GM21367 (cell line): ENCODE results near the gene PLEKHA1.

Source experiments
- ATAC-seq: cut with Tn5 transposase; IDR thresholded peaks from one replicate; pipeline ENCODE4 v1.9.1; 2021; ENCODE audit not compliant: unreplicated experiment

The PLEKHA1 gene

DNA sequence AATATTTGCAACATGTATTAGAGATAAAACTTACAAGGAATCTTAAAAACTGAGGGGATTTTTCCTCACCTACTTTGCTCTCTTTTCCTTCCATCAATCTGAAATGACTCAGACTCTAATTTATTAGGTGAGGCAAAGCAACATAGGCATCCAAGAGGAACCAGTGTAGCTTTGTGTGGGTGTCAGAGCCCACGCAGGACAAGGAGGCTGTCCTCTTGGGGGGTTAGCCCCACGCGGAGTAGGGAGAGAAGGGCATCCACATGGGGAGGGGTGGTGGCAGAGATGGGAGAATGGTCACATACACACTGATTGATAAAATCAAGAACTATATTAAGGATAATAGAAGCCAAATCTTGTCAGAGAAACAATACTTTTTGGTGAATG lies 46.1 kb downstream of the PLEKHA1 start:
- ATAC-seq, result no peak

DNA sequence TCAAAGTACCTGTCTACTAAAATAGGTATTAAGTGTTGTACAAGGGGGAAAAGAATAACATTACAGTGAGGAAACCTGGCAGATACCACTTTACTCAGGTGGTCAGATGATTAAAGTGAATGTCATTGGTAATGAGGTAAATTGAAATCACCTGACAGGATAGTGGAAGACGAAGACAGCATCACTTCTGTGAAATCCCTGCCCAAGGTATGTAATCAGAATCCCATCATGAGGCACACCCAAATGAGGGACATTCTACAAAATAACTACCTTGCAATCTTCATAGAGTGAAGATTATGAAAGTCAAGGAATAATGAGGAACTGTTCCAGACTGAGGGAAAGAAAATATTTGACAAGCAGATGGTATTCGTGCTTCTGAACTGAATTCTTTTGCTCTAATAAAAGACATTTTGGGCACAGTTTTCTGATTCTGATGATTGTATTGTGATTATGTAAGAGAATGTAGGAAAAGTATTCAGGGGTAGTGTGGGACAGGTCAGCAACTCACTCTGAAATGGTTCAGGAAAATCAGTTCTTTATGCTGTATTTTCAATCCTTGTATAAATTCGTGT lies 46.6 kb downstream of the PLEKHA1 start:
- no peak for ATAC-seq

DNA sequence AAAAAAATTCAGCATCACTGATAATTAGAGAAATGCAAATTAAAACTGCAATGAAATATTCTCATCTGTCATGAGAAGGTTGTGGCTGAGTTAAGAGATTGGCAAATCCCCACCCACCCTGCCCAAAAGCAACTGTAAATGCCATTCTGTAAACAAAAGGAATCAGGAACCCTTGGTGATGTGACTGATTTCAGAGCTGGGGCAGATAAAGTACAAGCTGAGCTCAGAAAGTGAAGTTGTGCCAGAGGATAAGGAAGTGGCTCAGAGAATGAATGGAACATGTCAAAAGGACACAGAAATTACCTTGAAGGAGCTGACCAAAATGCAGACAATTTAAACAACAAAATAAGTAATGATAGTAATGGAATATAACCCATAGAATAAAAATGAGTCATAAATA lies 47.2 kb downstream of the PLEKHA1 start:
- no peak for ATAC-seq

DNA sequence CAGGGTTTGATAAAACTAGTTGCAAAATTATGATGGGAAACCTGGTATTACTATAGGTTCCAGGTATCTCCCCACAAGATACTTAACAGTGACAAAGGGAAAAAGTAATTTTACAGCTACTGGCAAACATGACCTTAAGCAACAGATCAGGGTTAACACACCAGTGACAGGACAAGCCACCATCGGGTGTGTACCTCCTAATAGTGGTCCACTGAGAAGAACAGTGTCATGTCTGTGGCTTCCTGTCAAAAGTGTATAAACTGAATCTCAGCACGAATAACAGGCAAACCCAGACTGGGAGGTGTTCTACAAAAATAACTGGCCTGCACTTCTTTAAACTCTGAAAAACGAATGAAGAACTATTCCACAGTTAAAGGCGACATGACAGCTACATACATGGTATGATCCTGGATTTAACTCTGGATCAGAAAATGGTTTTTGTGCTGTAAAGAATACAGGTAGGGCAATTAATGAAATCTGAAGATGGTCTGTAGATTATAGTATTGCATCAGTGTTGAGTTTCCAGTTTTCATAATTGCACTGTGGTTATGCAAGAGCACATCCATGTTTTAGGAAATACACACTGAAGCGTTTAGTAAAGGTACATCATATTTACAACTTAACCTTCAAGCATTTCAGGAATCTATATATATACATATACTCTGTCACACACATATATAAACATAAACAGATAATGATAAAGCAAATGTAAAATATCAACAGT lies 47.9 kb downstream of the PLEKHA1 start:
- ATAC-seq, result no peak

DNA sequence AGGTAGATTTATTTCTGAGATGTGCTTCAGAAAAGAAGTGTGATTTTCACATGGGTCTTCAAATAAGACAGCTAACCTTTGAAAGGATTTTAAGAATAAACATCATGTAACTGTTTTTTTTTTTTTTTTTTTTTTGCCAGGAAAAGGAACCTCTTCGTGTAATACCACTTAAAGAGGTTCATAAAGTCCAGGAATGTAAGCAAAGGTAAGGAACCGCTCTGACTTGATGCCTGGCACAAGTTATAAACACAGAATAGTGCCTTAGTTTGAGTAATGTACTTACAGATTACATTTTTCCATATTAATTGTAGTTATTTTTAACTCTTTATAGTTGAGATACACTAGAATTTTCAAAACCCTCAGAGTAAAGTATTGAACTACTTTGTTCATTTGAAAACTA lies 49.6 kb downstream of the PLEKHA1 start:
- ATAC-seq, result no peak

DNA sequence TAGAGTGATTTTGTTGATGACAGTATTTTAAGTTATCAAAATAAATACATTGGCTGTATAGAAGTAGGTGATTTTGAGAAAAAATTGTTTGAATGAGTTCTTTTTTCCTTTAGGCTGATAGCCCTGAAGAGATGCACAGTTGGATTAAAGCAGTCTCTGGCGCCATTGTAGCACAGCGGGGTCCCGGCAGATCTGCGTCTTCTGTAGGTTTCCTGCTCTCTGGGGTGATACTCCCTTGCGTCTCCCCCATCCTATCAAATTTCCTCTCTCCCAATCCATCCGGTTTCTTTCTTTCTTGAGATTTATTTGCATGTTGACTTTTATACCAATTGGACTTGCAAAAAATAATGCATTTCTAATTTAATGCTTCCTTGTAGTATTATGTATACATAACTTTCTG lies 52.3 kb downstream of the PLEKHA1 start:
- no peak for ATAC-seq

DNA sequence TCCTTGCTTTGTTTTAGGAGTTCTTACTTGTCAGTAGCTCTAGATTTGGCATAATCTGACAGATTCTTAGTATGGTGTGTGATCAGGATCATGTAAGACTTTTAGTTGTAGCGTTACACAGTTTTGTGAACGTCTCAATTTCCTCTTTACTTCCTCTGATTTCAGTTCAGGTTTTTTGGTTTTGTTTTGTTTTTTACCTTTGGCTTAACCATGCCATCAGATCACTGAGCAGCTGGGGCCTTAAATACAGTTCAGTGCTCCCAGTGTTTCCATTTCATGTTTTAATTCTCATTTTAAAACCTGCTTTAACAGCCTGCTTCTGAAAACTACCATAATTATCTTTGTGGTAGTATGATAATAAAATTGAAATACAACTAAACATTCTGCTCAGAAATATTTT lies 52.8 kb downstream of the PLEKHA1 start:
- ATAC-seq, result no peak

DNA sequence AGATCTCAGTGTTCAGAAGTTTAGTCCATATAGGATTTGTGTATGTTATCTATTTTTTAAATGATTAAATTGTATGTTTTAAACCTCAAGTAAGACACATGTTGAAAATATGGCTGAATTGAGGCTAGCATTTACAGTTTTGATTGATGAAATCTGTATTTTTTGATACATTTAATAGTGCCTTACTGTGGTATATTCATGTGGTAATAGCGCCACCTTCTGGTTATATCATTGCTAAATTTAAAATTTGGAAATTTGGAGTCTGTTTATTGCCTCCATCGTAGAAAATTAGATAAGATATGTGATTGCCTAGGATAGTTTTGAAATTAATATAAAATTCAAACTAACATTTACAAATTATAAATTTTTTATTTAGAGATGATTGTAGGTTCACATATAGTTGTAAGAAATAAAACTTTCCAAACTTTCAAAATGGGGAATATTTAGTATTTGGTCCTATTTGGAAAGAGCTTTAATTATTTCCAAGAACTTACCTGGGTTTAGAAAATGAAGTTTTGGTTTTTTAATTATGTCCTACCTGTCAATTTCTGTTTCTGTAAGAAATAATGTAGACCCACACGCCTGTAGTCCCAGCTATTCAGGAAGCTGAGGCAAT lies 60.8 kb downstream of the PLEKHA1 start:
- no peak for ATAC-seq

DNA sequence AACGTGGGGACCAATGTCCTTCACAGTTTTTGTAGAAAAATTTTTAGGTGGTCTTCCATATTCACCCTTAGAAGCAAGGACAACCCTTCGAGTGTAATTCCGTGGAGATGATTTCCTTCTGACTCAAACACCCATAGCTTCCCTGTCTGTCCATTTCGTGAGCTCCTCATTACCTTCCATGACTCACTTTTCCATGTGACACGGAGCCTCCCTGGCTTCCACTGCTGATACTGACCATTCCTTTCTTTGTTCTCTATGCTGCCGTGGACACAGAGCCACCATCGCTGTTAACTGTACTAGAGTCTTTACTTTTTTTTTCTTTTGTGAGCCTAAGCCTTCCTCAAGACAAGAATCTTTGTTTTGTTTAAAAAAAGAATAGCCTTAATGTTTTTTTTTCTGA lies 67.5 kb downstream of the PLEKHA1 start:
- no peak for ATAC-seq

DNA sequence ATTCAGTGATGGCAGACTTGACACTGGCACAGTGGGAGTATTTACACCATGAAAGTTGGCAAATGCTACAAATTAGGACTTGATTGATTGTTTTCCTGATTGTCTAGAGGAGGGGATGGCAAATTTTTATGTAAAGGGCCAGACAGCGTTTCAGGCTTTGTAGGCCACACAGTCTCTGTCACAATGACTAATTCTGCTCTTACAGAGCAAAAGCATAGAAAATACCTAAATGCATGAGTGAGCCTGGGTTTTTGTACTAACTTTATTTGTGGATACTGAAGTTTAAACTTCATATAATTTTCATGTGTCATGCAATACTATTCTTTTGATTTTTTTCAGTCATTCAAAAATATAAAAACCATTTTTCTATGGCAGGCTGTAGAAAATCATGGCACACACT lies 71.0 kb downstream of the PLEKHA1 start:
- no peak for ATAC-seq

DNA sequence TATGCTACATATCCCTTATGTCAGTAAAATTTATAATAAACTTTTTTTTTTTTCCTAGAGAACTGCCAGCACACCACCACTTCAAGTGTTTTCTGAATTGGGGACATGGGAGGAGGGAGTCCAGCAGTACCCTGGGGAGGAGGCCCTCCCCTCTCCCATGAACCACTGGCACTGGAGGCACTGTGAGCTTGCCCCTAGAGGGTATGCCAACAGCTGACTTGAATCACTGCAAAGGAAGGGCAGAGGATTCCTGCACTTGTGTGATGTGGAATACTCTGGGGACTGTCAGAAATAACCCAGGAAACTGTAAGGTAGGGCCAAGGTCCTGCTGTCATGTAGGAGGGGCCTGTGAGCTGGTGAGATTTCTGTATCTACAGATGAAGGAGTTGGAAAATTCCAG lies 71.4 kb downstream of the PLEKHA1 start:
- no peak for ATAC-seq

DNA sequence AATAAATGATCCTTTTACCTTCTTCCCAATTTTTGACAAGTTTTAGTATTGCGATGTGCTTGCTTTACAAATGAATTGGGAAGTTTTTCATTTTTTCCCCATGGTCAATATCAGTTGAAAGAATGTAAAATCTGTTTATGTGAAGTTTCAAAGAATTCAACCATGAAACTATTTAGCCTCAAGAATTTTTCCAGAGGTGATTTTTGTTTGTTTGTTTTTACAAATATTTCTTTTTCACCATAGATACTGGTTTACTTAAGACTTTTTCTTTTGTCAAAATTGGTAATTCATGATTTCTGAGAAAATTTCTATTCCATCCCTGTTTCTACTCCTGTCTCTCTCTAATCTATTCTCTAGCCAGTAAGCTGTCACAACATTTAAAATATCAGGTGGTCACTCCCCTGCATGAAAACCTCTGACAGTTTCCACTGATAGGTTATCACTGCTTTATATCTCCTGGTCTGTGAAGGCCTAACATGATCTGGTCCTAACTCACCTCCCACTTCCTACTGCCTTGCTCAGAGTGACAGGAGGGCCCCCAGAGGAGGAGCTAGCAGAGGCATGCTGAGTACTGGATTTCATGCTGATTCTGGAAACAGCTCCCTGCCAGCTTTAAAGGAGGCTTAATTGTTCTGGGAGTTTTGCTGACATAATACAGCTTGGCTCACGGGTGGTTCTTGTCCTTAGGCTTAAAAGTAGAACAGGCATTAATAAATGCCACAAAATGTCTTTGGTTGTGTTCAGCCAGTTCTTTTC lies 72.3 kb downstream of the PLEKHA1 start:
- ATAC-seq, result no peak

DNA sequence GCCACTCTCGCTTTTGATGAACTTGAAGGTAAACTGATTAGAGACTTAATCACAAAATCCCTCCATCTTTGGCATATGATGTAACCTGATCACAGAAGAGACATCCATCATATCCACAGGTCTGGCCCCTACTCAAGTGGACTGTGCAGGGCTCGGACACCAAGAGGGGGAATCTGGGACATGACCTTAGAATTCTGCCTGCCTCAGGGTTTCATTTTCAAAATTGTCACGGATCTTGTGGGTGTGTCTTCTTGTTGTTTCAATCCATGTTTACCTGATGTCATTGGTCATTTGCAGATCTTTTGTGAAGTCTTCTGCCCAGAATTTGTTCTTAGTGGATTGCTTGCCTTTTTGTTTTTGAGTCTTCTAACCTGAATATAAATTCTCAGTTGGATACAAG lies 74.1 kb downstream of the PLEKHA1 start:
- no peak for ATAC-seq

DNA sequence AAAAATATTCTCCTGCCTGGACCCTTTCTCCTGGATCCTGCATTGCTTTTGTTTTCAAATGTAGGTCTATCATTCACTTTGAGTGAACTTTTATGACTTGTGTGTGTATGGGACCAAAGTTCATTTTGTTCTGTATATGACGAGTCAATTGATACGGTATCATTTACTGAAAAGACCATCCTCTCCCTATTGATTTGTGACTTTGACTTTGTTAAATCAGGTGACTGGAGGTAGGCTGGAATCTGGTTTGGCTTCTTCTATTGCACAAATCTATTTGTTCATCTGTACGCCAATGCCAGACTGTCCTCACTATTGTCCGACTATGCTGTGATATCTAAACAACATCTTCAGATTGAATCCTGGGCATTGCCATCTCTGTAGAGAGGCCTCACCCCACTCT lies 74.6 kb downstream of the PLEKHA1 start:
- ATAC-seq, result no peak

DNA sequence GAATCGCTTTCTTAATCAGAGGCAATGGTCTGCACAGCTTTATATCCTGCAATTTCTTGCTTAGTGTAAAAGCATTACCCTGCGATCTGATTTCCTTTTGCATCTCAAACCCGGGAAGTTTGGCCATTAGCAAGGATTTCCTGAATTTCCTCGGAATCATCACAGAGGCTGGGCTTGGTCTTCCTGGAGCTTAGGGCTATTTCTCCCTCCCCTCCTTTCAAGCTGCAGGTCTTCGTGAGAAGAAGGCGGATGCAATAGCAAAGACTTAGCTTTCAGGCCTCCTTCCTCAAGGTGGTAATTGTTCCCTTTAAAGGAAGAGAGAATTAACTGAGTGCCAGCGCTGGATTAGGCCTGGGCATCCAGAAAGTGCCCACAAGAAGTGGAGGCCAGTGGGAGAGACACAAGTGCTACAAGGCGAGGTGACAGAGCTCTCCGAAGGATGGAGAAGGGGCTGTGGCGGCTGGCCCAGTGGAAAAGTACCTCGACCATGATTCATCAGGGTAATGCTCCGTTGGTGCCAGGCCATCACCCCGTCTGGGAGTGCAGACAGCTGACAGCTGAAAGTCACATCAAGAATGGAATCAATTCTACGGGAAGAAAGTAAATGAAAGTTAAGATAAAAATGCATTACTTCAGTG lies 76.0 kb downstream of the PLEKHA1 start:
- ATAC-seq, result no peak

DNA sequence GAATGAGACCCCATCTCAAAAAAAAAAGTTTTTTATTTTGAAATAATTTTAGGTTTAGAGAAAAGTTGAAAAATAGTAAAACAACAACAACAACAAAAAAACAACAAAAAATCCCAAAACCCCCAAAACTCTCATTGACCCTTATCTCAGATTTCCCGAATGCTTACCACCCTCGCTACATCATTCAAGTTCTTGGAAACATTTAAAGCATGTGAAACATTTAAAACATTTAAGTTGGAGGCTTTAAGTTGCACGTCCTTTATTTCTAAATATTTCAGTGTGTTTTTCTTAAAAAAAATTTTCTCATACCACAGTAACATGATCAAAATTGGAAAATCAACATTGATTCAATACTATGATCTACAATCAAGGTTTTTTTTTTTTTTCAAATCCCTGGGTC lies 79.6 kb downstream of the PLEKHA1 start:
- ATAC-seq, result no peak

DNA sequence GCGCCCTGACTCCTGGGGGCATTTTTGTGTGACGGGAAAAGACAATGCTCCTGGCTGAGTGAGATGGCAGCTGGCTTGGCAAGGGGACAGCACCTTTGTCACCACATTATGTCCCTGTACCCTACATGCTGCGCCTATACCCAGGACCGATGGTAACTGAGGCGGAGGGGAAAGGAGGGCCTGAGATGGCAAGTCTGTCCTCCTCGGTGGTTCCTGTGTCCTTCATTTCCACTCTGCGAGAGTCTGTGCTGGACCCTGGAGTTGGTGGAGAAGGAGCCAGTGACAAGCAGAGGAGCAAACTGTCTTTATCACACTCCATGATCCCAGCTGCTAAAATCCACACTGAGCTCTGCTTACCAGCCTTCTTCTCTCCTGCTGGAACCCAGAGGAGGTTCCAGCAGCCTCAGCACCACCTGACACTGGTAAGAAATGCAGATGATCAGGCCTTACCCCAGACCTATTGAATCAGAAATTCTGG lies 80.1 kb downstream of the PLEKHA1 start, which contains the start of gene ARMS2:
Gene ARMS2 (plus strand): TSS at position 51 of the 478 bp plus-strand sequence. CDS start 75 bp downstream, at position 126.
- no peak for ATAC-seq

DNA sequence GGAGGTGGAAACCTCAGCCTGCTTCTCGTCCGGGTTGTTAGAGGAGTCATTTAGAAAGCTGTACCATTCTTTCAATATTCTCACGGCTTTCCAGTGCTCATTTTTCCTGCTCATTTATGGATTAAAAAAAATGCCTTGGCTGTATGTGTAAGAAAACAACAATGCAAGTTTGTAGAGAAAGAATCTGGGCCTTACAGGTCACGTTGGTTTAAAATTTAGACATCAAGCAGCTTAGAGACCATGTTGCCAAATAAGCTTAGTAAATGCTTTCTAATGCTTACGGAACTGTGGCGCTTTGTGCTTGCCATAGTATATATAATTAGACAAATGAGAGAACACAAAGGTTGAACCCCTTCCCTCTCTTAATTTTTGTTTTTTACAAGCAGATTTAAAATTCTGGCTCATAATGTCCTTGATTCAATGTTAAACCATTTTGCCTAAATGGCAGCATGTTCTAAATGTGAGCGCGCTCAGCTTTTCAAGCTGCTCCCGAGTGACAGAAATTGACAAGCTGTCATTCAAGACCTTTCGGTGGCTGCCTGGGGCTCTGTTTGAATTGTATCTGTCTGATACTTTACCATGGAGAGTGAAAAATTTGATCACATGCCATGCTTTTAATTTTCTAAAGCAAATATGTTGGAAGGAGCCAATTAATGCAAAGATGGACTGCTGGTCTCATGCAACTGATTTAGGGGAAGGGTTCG lies 81.0 kb downstream of the PLEKHA1 start:
- no peak for ATAC-seq

DNA sequence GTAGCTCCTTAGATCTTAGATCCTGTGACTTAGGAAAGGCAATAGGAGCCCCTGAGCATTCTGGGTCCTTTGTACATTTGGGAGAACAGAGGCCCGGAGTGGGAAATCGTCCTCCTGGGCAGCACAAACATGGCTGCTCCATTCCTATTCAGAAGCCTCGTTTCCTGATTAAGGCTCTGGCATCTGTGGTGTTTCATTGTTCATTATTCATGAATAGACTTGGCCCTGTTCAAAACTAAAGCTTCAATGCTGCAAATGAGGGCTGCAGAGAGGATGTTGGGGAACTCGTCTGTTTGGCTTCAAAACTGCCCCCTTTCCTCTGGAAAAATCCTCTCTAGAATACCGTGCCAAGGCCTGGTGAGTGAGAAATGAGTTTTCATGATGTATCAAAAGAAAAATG lies 83.4 kb downstream of the PLEKHA1 start:
- ATAC-seq, result no peak

DNA sequence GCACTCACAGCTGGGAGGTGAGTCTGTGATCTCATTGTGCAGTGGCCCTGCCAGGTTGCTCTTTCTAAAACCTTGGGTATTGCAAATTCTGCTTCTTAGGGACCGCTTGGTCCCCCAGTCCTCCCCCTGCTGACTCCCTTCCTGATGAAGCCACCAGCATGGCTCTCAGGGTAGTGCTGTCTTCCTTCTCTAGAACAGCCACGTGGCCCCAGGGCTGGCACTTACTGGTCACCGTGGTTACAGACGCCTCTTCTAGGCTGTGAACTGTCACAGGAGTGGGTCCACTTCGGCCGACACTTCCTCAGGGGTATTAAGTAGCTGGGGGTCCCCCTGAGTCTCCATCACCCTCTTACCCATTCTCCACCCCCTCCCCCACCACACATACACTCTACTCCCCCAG lies 84.2 kb downstream of the PLEKHA1 start:
- no peak for ATAC-seq
